Large intestine (tissue), 3 donors: Measurements from ENCODE around the gene RUFY4. TPM values are rescaled to one million over a fixed set of nuclear protein-coding genes. Genes with fewer than 3 reads are reported as not detected.

Source experiments
- DNase-seq, 2 donors: peaks; one replicate each; pipeline versions ENCODE4 v3.0.0 to v3.0.0-alpha.2; 2013
- H3K27ac ChIP-seq: one replicate; pipeline ENCODE4 v1.5.1; 2013; ENCODE audit warnings: low read length
- H3K27me3 ChIP-seq: 2 replicates; pipeline ENCODE4 v1.6.1; 2013; ENCODE audit warnings: low read length; ENCODE audit not compliant: control insufficient read depth, insufficient read depth
- H3K36me3 ChIP-seq: 2 replicates; pipeline ENCODE4 v1.6.1; 2013; ENCODE audit warnings: low read length; ENCODE audit not compliant: control insufficient read depth, insufficient read depth
- H3K4me1 ChIP-seq: one replicate; pipeline ENCODE4 v1.6.1; 2013; ENCODE audit warnings: low read length; ENCODE audit not compliant: control insufficient read depth, insufficient read depth
- H3K4me3 ChIP-seq: one replicate; pipeline ENCODE4 v1.5.1; 2013; ENCODE audit warnings: low read length
- H3K9me3 ChIP-seq: one replicate; pipeline ENCODE4 v1.6.1; 2013; ENCODE audit warnings: mild to moderate bottlenecking, low read depth, low read length, moderate library complexity; ENCODE audit not compliant: control insufficient read depth
- WGBS: methylation state at CpG from one replicate; pipeline ENCODE4 v1.1.5; 2013; ENCODE audit warnings: low lambda C conversion rate; ENCODE audit not compliant: insufficient coverage; 5-methylcytosine and 5-hydroxymethylcytosine counted together
- polyA plus RNA-seq: library from polyadenylated mRNA; unstranded; fragments of 120-200 nt; gene quantifications from one replicate; pipeline ENCODE4 v1.2.1, GENCODE V29; 2013

Gene RUFY4
- polyA plus RNA-seq, 1 donor = 0.69 TPM

GRCh38 chr2:218127929-218128455, 58.9 kb downstream of the RUFY4 start:
- Histone ChIP-seq H3K4me1 (no peaks in the 10 kb centered on the region), H3K27ac (no peak overlapping the region), H3K36me3 (no peaks in the 10 kb centered on the region), H3K9me3 (peaks cover 2% of the 10 kb centered on the region), H3K27me3 (peaks cover 13% of the 10 kb centered on the region), H3K4me3 (no peak overlapping the region)
- 100% methylated on average over 1 of the region's 3 CpGs for WGBS
- DNase-seq = no peak

- Histone ChIP-seq H3K4me3 (no peak overlapping the region), H3K9me3 (no peaks in the 10 kb centered on the region), H3K27me3 (peaks cover 13% of the 10 kb centered on the region), H3K4me1 (no peaks in the 10 kb centered on the region), H3K27ac (no peak overlapping the region), H3K36me3 (no peaks in the 10 kb centered on the region)
- DNase-seq = no peak
- WGBS = no CpG with 5 or more reads among the region's 6 CpGs
These were observed 59.9 kb downstream of the RUFY4 start for GRCh38 chr2:218128781-218129457.

- H3K27ac ChIP-seq = no peak overlapping the region
- H3K9me3 ChIP-seq = no peaks in the 10 kb centered on the region
- H3K36me3 ChIP-seq = no peaks in the 10 kb centered on the region
- no peak overlapping the region for H3K4me3 ChIP-seq
- no peaks in the 10 kb centered on the region for H3K4me1 ChIP-seq
- WGBS = 100% methylated on average over 1 of the region's 6 CpGs
- H3K27me3 ChIP-seq = peaks cover 13% of the 10 kb centered on the region
- DNase-seq = no peak
These were observed 60.5 kb downstream of the RUFY4 start for GRCh38 chr2:218129458-218130135.

- no CpG with 5 or more reads among the region's 2 CpGs for WGBS
- Histone ChIP-seq H3K27ac (no peak overlapping the region), H3K4me3 (no peak overlapping the region), H3K4me1 (no peaks in the 10 kb centered on the region), H3K27me3 (peaks cover 13% of the 10 kb centered on the region), H3K9me3 (no peaks in the 10 kb centered on the region), H3K36me3 (no peaks in the 10 kb centered on the region)
- DNase-seq = no peak
These were observed 61.3 kb downstream of the RUFY4 start for GRCh38 chr2:218130377-218130776.

- Histone ChIP-seq H3K27me3 (peaks cover 13% of the 10 kb centered on the region), H3K4me1 (no peaks in the 10 kb centered on the region), H3K9me3 (no peaks in the 10 kb centered on the region), H3K27ac (no peak overlapping the region), H3K36me3 (no peaks in the 10 kb centered on the region), H3K4me3 (no peak overlapping the region)
- DNase-seq = no peak
These were observed 61.8 kb downstream of the RUFY4 start for GRCh38 chr2:218130822-218131221.

GRCh38 chr2:218137514-218137913, 68.5 kb downstream of the RUFY4 start:
- no peaks in the 10 kb centered on the region for H3K9me3 ChIP-seq
- H3K4me3 ChIP-seq = no peak overlapping the region
- H3K27me3 ChIP-seq = peaks cover 11% of the 10 kb centered on the region
- H3K4me1 ChIP-seq = no peaks in the 10 kb centered on the region
- H3K27ac ChIP-seq = no peak overlapping the region
- WGBS = 93% methylated on average over 2 of the region's 3 CpGs
- no peaks in the 10 kb centered on the region for H3K36me3 ChIP-seq
- no peak for DNase-seq

- Histone ChIP-seq H3K9me3 (no peaks in the 10 kb centered on the region), H3K36me3 (no peaks in the 10 kb centered on the region), H3K4me1 (no peaks in the 10 kb centered on the region), H3K4me3 (no peak overlapping the region), H3K27ac (no peak overlapping the region), H3K27me3 (peaks cover 14% of the 10 kb centered on the region)
- 68% methylated on average over 3 of the region's 4 CpGs for WGBS
- no peak for DNase-seq
These were observed 69.0 kb downstream of the RUFY4 start for GRCh38 chr2:218138047-218138446.

Other genes starting within 250 kb of the RUFY4 start
- gene TNS1, start 66.3 kb upstream of the RUFY4 start, polyA plus RNA-seq = 26.8 TPM
- 0.12 TPM for gene CXCR2, start 56.8 kb downstream of the RUFY4 start, polyA plus RNA-seq
- gene CXCR1, start 97.7 kb downstream of the RUFY4 start, polyA plus RNA-seq = 0.01 TPM
- gene ARPC2, start 147.9 kb downstream of the RUFY4 start, polyA plus RNA-seq = 269 TPM
- 3.9 TPM for gene GPBAR1, start 191.8 kb downstream of the RUFY4 start, polyA plus RNA-seq
- 105 TPM for gene AAMP, start 200.9 kb downstream of the RUFY4 start, polyA plus RNA-seq
- gene PNKD, start 201.3 kb downstream of the RUFY4 start, polyA plus RNA-seq = 103 TPM
- gene TMBIM1, start 223.2 kb downstream of the RUFY4 start, polyA plus RNA-seq = 236 TPM